HG03442 (cell line): ENCODE data around the gene UBE2D2.

ENCODE experiments used
- ATAC-seq: cut with Tn5 transposase; IDR thresholded peaks from one replicate; pipeline ENCODE4 v1.9.1; 2021; ENCODE audit warnings: mild to moderate bottlenecking, moderate library complexity; ENCODE audit not compliant: unreplicated experiment

UBE2D2 gene

GRCh38 chr5:139658928-139659667, 98.0 kb downstream of the UBE2D2 start:
- ATAC-seq, result peak; percentile 21

DNA sequence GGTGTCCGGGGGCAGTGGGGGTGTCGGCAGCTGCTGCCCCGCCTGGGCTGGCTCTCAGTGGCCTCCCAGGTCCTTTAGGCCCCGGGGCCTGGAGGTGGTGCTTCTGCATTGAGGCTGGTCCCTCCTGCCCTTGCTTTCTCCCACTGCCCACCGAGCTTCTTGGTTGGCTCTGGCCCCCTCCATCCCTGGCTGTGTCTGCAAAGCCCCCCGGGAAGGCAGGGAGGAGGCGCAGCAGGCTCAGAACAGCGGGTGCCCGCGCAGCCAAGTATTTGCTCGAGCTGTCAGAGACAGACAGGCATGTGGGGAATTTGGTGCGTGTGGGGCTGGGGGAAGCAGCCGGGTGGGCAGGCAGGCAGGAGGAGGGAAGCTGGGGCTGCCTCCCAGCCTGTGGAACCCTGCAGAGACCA, 98.6 kb downstream of the UBE2D2 start:
- ATAC-seq, result no peak

GRCh38 chr5:139660105-139660922, 99.2 kb downstream of the UBE2D2 start:
- ATAC-seq, result no peak

- ATAC-seq, result no peak
Measured at GRCh38 chr5:139660923-139661814, 100.0 kb downstream of the UBE2D2 start.

GRCh38 chr5:139662617-139663016, 101.5 kb downstream of the UBE2D2 start:
- ATAC-seq, result no peak

- no peak for ATAC-seq
Measured at GRCh38 chr5:139663207-139664085, 102.3 kb downstream of the UBE2D2 start.

GRCh38 chr5:139664086-139664693, 103.1 kb downstream of the UBE2D2 start:
- ATAC-seq, result peak; percentile 37

- no peak for ATAC-seq
Measured at GRCh38 chr5:139664727-139665351, 103.7 kb downstream of the UBE2D2 start.

- ATAC-seq, result no peak
Measured at GRCh38 chr5:139665626-139666025, 104.5 kb downstream of the UBE2D2 start.

DNA sequence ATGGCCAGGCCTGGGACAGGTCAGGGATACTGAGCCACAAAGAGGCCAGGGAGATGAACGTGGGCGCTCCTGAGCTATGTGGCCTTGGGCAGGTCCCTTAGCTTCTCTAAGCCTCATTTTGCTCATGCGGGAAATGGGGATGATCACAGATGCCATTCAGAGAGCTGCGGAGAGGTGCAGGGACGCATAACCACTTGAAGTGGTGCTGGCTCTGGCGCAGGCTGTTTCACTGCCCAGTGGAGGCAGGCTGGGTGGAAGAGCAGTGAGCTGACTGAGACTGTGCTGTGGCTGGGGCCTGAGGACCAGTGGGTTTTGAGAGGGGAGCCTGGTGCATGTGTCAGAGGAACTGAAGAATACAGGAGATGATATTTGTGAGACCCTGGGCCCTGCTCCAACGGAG, 105.4 kb downstream of the UBE2D2 start:
- no peak for ATAC-seq

DNA sequence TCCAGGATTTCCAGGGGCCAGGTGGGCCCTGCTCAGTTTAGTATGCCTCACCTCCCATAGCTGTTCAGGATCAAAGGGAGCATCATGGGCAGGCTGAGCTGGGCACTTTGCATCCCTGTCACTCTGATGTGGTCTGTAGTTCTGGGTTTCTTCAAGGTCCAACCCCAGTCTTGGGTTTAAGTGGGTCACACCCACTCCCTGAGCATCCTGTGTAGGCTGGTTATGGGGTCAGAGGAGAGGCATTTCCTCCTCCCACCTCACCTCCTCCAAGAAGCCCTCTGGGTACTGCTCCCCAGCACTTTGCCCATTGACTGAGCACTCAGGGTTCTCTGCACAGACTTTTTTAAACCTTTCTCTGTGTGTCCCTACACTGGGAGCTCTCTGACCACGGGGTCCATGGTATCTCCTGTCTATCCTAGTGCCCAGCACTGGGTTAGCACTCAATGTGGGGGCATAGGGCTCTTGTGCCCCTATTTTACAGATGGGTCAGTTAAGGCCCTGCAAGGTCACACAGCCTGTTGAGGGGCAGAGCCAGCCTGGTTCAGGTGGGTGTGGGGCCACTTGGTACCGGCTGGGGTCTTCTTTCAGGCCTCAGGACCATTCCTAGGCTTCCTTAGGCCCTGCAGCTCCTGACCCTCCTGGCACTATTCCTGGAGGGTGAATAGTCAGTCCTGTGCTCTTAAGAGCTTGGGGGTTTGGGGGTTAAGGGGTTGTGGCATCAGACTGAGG, 106.0 kb downstream of the UBE2D2 start:
- no peak for ATAC-seq

- no peak for ATAC-seq
Measured at GRCh38 chr5:139667730-139668063, 106.6 kb downstream of the UBE2D2 start.

DNA sequence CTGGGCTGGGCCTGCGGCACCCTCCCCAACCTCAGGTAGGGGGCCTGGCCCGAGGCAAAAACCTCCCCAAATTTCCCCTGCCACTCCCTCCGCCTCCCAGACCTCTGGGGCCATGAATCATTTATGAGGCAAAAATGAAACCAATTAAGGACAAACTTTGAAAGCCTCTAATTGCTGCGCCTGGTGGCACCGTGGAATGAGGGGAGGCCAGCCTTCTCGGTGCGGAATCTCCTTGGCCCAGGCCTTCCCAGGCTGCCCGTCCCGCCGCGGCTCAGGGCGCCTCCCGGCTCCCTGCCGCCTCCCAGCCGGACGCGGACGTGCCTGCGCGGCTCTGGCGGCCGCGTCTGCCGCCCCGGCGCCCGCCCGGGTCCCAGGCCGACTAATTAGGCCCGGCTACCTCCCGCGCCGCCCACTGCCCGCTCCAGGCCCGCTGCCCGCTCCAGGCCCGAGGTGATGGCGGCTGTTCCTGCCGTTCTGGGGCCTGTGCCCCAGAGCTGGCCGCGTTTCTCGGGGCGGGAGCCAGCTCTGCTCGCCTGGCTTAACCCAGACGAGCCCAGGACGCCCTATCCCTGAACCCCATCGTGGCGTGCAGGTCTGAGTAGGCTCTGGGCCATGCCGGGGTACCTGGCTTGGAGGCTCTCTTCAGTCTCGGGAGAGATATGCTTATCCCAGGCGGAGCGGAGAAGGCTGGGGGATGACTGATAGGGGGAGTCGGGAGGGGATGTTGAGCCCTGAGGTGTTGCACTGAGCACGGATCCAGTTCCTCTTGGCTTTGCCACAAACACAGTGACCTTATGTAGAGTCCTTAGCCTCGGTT, 107.1 kb downstream of the UBE2D2 start:
- no peak for ATAC-seq

GRCh38 chr5:139668924-139669661, 108.0 kb downstream of the UBE2D2 start:
- ATAC-seq, result no peak

DNA sequence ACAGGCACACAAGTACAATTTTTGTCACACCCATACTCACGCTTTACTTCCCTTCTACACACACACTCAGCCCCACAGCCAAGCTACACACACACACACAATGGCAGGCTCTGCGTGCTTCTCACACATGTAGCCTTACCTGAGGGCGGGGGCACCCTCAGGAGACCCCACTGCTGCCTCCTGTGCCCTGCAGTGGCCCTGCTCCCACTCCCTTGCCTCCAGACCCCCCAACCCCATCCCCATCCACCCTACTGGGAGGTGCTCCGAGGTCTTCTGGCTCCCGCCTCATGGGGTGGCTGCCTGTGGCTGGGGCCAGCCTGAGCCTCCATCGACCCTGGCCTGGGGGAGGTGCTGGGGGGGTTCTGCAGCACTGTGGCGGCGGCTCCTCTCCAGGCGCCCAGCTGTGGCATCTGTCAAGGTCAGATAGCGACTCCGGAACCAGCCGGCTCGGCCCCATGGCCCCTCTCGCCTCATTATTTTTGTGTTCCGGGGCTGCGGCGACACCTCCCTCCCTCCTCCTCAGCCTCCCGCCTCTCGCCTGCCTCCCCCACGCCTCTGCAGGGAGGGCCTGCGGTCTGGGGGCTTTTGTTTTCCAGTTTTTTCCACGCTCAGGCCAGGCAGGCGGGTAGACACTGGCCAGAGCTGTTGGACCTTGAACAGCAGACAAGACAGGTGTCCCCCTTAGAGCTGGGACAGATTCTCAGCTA, 108.7 kb downstream of the UBE2D2 start:
- ATAC-seq, result peak; percentile 29

GRCh38 chr5:139670369-139671095, 109.4 kb downstream of the UBE2D2 start:
- ATAC-seq, result peak; percentile 36
